Prostate gland (tissue), 2 donors: Measurements from ENCODE around the gene MCF2L2.

Source experiments
- POLR2A ChIP-seq: fragments of 450-650 bp; IDR thresholded peaks from one replicate; pipeline ENCODE4 v1.6.1; 2016; ENCODE audit warnings: antibody characterized with exemption, mild to moderate bottlenecking
- TF ChIP-seq, protein P1 (sequence below), 4 experiments: fragments of 200-600 bp in 2 of 4; fragments of 450-650 bp in 2 of 4; sonication (generic) in 2 of 4; IDR thresholded peaks; 1 replicate in 3 of 4; 2 replicates in 1 of 4; pipeline ENCODE4 v1.5.1; 2016 to 2019; ENCODE audit warnings: antibody characterized with exemption in 4 of 4, mild to moderate bottlenecking in 2 of 4, moderate library complexity in 2 of 4

GRCh38 chr3:183287301-183287971 lies 141.0 kb downstream of the MCF2L2 start:
- TF ChIP-seq, protein P1, sequence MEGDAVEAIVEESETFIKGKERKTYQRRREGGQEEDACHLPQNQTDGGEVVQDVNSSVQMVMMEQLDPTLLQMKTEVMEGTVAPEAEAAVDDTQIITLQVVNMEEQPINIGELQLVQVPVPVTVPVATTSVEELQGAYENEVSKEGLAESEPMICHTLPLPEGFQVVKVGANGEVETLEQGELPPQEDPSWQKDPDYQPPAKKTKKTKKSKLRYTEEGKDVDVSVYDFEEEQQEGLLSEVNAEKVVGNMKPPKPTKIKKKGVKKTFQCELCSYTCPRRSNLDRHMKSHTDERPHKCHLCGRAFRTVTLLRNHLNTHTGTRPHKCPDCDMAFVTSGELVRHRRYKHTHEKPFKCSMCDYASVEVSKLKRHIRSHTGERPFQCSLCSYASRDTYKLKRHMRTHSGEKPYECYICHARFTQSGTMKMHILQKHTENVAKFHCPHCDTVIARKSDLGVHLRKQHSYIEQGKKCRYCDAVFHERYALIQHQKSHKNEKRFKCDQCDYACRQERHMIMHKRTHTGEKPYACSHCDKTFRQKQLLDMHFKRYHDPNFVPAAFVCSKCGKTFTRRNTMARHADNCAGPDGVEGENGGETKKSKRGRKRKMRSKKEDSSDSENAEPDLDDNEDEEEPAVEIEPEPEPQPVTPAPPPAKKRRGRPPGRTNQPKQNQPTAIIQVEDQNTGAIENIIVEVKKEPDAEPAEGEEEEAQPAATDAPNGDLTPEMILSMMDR (IDR thresholded peaks at IDR 0.05) = no peak
- TF ChIP-seq POLR2A = no peak
